HepG2 (cell line): ENCODE measurements around the gene ADI1. TPM values are rescaled to one million over a fixed set of nuclear protein-coding genes. Genes with fewer than 3 reads are reported as not detected.

ENCODE experiments used
- GATAD1 ChIP-seq: IDR thresholded peaks from 2 replicates; pipeline ENCODE4 v1.6.1; 2016; ENCODE audit warnings: missing genetic modification reagents, missing compliant biosample characterization
- KDM5B ChIP-seq: sonication (generic); formaldehyde crosslinking; IDR thresholded peaks from 2 replicates; pipeline ENCODE4 v1.4.0; 2020; ENCODE audit warnings: missing genetic modification reagents, mild to moderate bottlenecking, borderline replicate concordance
- MAFK ChIP-seq, 2 experiments: IDR thresholded peaks in 1 of 2; conservative IDR thresholded peaks in 1 of 2; 2 replicates each; pipeline ENCODE4 v1.6.1; 2011; ENCODE audit warnings: improper control_type of control experiment in 2 of 2, low read length in 2 of 2
- NONO ChIP-seq, 2 experiments: fragments of 450-650 bp in 1 of 2; sonication (generic) in 1 of 2; formaldehyde crosslinking in 1 of 2; IDR thresholded peaks in 1 of 2; conservative IDR thresholded peaks in 1 of 2; 2 replicates each; pipeline versions ENCODE4 v1.6.1 to v1.8.0; 2017 to 2022; ENCODE audit warnings: mild to moderate bottlenecking in 1 of 2, missing genetic modification reagents in 1 of 2, moderate library complexity in 1 of 2
- PCBP2 ChIP-seq: fragments of 200-400 bp; formaldehyde crosslinking; optimal IDR thresholded peaks from 2 replicates; pipeline ENCODE3; 2018; ENCODE audit warnings: low read length, low read depth; ENCODE audit not compliant: poor library complexity, severe bottlenecking
- RARA ChIP-seq: IDR thresholded peaks from 2 replicates; pipeline ENCODE4 v1.6.1; 2016; ENCODE audit warnings: missing genetic modification reagents, missing compliant biosample characterization
- TBX3 ChIP-seq: fragments of 450-650 bp; IDR thresholded peaks from 2 replicates; pipeline ENCODE4 v1.6.1; 2017; ENCODE audit warnings: antibody characterized with exemption, mild to moderate bottlenecking, inconsistent platforms, borderline replicate concordance
- TOE1 ChIP-seq: sonication (generic); formaldehyde crosslinking; IDR thresholded peaks from 2 replicates; pipeline ENCODE4 v1.4.0; 2020; ENCODE audit warnings: mild to moderate bottlenecking, missing genetic modification reagents
- ZNF34 ChIP-seq: sonication (generic); formaldehyde crosslinking; IDR thresholded peaks from 2 replicates; pipeline ENCODE4 v1.4.0; 2020; ENCODE audit warnings: mild to moderate bottlenecking, missing genetic modification reagents, borderline replicate concordance
- ZNF432 ChIP-seq: sonication (generic); formaldehyde crosslinking; IDR thresholded peaks from 2 replicates; pipeline ENCODE4 v1.5.0; 2020; ENCODE audit warnings: missing genetic modification reagents, mild to moderate bottlenecking, borderline replicate concordance
- polyA plus RNA-seq, 8 experiments: library from polyadenylated mRNA; depleted of rRNA in 3 of 8; stranded (reverse) in 7 of 8; unstranded in 1 of 8; fragments of >200 nt; fragmentation: Illumina TruSeq in 4 of 8; extraction: Trizol in 4 of 8; gene quantifications; 2 replicates each; pipeline versions ENCODE4 v1.2.1 to v1.2.3, GENCODE V29; 2011 to 2016; ENCODE audit warnings: low read depth in 4 of 8, missing spikeins in 1 of 8, mixed read lengths in 1 of 8; ENCODE audit not compliant: insufficient read depth in 1 of 8
- total RNA-seq, 5 experiments: library from RNA; depleted of rRNA; stranded (reverse); fragments of >200 nt; fragmentation: Illumina TruSeq; extraction: Trizol; gene quantifications; 2 replicates each; pipeline ENCODE4 v1.2.3, GENCODE V29; 2016; ENCODE audit warnings: low read depth in 1 of 5
- TF ChIP-seq, protein P1 (sequence below): sonication (generic); formaldehyde crosslinking; IDR thresholded peaks from 2 replicates; pipeline ENCODE4 v1.4.0; 2020; ENCODE audit warnings: mild to moderate bottlenecking, missing genetic modification reagents, borderline replicate concordance
- TF ChIP-seq, protein P2 (sequence below): IDR thresholded peaks from 2 replicates; pipeline ENCODE4 v1.6.1; 2016; ENCODE audit warnings: low read depth
- TF ChIP-seq, protein P3 (sequence below): sonication (generic); formaldehyde crosslinking; IDR thresholded peaks from 2 replicates; pipeline ENCODE4 v1.8.0; 2022; ENCODE audit warnings: missing genetic modification reagents, mild to moderate bottlenecking, borderline replicate concordance
- TF ChIP-seq, protein P4 (sequence below): IDR thresholded peaks from 2 replicates; pipeline ENCODE4 v1.4.0; 2020; ENCODE audit warnings: mild to moderate bottlenecking, missing genetic modification reagents
- TF ChIP-seq, protein P5 (sequence below): sonication (generic); formaldehyde crosslinking; IDR thresholded peaks from 2 replicates; pipeline ENCODE4 v1.5.0; 2020; ENCODE audit warnings: missing genetic modification reagents, mild to moderate bottlenecking, borderline replicate concordance

The ADI1 gene
- total and polyA plus RNA-seq, 2 of the 13 experiments (the other 11 are each of a cell fraction or from before 2014, with no cell fraction given): 28.7 to 123 TPM

DNA sequence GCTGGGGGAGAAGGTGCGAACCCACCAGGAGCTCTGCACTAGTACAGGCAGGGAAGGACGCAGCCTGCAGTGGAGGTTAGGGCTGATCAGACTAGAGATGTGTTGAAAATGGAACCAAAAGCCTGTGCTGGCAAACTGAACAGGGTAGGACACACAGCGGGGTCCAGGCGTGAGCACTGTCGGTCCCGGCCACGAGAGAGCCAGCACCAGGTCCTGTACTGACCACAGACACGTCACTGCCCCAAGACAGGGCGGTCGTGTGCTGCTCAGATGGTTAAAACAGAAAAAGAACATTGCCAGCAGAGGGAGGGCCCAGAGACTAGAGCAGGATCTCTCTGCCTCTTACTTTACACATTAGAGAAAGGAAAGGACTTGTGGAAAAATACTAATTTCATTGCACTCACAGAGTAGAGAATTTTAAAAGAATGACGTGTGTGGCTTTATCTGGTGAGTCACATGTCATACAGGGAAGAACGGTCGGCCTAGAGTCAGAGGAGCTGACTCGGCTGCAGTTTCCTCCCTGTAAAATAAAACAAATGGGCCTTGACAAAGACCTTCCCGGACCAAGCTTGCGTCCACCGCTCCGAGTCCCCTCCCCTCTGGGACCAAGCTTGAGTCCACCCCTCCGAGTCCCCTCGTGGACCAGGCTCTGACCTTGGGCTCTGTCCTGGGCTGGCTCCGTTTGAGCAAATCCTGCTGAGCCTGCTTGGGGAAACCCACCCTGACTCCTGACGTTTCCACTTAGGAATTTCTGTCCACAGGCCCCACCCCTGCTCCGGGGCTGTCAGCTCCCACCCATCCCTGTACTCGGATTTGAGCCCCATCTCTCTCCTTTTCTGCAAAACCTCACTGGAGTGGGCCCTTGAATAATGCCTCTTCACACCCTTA is 16.7 kb upstream of the ADI1 start (continued):
- TF ChIP-seq, protein P1, sequence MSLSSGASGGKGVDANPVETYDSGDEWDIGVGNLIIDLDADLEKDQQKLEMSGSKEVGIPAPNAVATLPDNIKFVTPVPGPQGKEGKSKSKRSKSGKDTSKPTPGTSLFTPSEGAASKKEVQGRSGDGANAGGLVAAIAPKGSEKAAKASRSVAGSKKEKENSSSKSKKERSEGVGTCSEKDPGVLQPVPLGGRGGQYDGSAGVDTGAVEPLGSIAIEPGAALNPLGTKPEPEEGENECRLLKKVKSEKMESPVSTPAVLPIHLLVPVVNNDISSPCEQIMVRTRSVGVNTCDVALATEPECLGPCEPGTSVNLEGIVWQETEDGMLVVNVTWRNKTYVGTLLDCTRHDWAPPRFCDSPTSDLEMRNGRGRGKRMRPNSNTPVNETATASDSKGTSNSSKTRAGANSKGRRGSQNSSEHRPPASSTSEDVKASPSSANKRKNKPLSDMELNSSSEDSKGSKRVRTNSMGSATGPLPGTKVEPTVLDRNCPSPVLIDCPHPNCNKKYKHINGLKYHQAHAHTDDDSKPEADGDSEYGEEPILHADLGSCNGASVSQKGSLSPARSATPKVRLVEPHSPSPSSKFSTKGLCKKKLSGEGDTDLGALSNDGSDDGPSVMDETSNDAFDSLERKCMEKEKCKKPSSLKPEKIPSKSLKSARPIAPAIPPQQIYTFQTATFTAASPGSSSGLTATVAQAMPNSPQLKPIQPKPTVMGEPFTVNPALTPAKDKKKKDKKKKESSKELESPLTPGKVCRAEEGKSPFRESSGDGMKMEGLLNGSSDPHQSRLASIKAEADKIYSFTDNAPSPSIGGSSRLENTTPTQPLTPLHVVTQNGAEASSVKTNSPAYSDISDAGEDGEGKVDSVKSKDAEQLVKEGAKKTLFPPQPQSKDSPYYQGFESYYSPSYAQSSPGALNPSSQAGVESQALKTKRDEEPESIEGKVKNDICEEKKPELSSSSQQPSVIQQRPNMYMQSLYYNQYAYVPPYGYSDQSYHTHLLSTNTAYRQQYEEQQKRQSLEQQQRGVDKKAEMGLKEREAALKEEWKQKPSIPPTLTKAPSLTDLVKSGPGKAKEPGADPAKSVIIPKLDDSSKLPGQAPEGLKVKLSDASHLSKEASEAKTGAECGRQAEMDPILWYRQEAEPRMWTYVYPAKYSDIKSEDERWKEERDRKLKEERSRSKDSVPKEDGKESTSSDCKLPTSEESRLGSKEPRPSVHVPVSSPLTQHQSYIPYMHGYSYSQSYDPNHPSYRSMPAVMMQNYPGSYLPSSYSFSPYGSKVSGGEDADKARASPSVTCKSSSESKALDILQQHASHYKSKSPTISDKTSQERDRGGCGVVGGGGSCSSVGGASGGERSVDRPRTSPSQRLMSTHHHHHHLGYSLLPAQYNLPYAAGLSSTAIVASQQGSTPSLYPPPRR (CRISPR knock-in tag): no peak
- TF ChIP-seq, protein P2, sequence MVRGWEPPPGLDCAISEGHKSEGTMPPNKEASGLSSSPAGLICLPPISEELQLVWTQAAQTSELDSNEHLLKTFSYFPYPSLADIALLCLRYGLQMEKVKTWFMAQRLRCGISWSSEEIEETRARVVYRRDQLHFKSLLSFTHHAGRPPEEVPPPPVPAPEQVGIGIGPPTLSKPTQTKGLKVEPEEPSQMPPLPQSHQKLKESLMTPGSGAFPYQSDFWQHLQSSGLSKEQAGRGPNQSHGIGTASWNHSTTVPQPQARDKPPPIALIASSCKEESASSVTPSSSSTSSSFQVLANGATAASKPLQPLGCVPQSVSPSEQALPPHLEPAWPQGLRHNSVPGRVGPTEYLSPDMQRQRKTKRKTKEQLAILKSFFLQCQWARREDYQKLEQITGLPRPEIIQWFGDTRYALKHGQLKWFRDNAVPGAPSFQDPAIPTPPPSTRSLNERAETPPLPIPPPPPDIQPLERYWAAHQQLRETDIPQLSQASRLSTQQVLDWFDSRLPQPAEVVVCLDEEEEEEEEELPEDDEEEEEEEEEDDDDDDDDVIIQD: 0 out of 2 replicates have a peak, but pooled peaks have one; percentile 12
- TF ChIP-seq, protein P3, sequence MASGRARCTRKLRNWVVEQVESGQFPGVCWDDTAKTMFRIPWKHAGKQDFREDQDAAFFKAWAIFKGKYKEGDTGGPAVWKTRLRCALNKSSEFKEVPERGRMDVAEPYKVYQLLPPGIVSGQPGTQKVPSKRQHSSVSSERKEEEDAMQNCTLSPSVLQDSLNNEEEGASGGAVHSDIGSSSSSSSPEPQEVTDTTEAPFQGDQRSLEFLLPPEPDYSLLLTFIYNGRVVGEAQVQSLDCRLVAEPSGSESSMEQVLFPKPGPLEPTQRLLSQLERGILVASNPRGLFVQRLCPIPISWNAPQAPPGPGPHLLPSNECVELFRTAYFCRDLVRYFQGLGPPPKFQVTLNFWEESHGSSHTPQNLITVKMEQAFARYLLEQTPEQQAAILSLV: no peak
- TF ChIP-seq PCBP2 (no peak), KDM5B (CRISPR knock-in tag) (peak; percentile 84), ZNF432 (no peak), NONO (IDR thresholded peaks at IDR 0.05) (no peak), NONO (CRISPR knock-in tag; conservative IDR thresholded peaks at IDR 0.05) (0 out of 2 replicates have a peak, but pooled peaks have one; percentile 12), ZNF34 (CRISPR knock-in tag) (no peak), RARA (CRISPR knock-in tag) (peak; percentile 36; the same call in 1 of the 2 replicates), TBX3 (no peak), TOE1 (CRISPR knock-in tag) (no peak), GATAD1 (CRISPR knock-in tag) (no peak), MAFK (conservative IDR thresholded peaks at IDR 0.05 in 1 of 2, IDR thresholded peaks at IDR 0.05 in 1 of 2; ENCODE audit: low read length in 2 of 2) (0 out of 4 replicates have a peak, but pooled peaks of 1 of the 2 experiments have one; percentile 11)
- TF ChIP-seq, protein P4, sequence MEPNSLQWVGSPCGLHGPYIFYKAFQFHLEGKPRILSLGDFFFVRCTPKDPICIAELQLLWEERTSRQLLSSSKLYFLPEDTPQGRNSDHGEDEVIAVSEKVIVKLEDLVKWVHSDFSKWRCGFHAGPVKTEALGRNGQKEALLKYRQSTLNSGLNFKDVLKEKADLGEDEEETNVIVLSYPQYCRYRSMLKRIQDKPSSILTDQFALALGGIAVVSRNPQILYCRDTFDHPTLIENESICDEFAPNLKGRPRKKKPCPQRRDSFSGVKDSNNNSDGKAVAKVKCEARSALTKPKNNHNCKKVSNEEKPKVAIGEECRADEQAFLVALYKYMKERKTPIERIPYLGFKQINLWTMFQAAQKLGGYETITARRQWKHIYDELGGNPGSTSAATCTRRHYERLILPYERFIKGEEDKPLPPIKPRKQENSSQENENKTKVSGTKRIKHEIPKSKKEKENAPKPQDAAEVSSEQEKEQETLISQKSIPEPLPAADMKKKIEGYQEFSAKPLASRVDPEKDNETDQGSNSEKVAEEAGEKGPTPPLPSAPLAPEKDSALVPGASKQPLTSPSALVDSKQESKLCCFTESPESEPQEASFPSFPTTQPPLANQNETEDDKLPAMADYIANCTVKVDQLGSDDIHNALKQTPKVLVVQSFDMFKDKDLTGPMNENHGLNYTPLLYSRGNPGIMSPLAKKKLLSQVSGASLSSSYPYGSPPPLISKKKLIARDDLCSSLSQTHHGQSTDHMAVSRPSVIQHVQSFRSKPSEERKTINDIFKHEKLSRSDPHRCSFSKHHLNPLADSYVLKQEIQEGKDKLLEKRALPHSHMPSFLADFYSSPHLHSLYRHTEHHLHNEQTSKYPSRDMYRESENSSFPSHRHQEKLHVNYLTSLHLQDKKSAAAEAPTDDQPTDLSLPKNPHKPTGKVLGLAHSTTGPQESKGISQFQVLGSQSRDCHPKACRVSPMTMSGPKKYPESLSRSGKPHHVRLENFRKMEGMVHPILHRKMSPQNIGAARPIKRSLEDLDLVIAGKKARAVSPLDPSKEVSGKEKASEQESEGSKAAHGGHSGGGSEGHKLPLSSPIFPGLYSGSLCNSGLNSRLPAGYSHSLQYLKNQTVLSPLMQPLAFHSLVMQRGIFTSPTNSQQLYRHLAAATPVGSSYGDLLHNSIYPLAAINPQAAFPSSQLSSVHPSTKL: peak; percentile 73
- TF ChIP-seq, protein P5, sequence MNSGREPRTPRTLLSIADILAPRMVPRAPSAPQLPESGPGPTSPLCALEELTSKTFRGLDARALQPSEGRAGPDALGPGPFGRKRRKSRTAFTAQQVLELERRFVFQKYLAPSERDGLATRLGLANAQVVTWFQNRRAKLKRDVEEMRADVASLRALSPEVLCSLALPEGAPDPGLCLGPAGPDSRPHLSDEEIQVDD (CRISPR knock-in tag): no peak
